GM23338 (cell line): ENCODE results near the gene HS6ST3. TPM values are rescaled to one million over a fixed set of nuclear protein-coding genes. Genes with fewer than 3 reads are reported as not detected.

Experiments used
- ATAC-seq: fragments of 200-7000 bp; cut with Tn5 transposase; 3 replicates; pipeline ENCODE4 v1.9.1; 2020
- DNase-seq: peaks from one replicate; pipeline ENCODE4 v3.0.0-alpha.2; 2015; ENCODE audit warnings: low spot score
- H2AFZ ChIP-seq: fragments of 200-600 bp; sonication (generic); 2 replicates; pipeline ENCODE4 v1.8.0; 2016; ENCODE audit warnings: antibody characterized with exemption, mild to moderate bottlenecking, moderate library complexity
- H3F3A ChIP-seq: fragments of 200-600 bp; sonication (generic); replicated peaks from 2 replicates; pipeline ENCODE4 v1.8.0; 2017; ENCODE audit warnings: antibody characterized with exemption, mixed run types, low read depth
- H3K27ac ChIP-seq: fragments of 200-600 bp; sonication (generic); 2 replicates; pipeline ENCODE4 v1.6.1; 2016; ENCODE audit warnings: low read depth
- H3K27me3 ChIP-seq: fragments of 200-600 bp; sonication (generic); 2 replicates; pipeline ENCODE4 v1.8.0; 2016; ENCODE audit warnings: mild to moderate bottlenecking, mixed run types, moderate library complexity; ENCODE audit not compliant: insufficient read depth
- H3K36me3 ChIP-seq: fragments of 200-600 bp; sonication (generic); 2 replicates; pipeline ENCODE4 v1.8.0; 2016; ENCODE audit warnings: mild to moderate bottlenecking; ENCODE audit not compliant: insufficient read depth
- H3K4me1 ChIP-seq: fragments of 200-600 bp; sonication (generic); 2 replicates; pipeline ENCODE4 v1.8.0; 2016; ENCODE audit warnings: mild to moderate bottlenecking, moderate library complexity; ENCODE audit not compliant: insufficient read depth
- H3K4me2 ChIP-seq: fragments of 200-600 bp; sonication (generic); 2 replicates; pipeline ENCODE4 v1.7.1; 2017; ENCODE audit warnings: mixed run types
- H3K4me3 ChIP-seq: fragments of 200-600 bp; sonication (generic); 2 replicates; pipeline ENCODE4 v1.6.1; 2016; ENCODE audit warnings: mixed run types
- H3K79me2 ChIP-seq: fragments of 200-600 bp; sonication (generic); replicated peaks from 2 replicates; pipeline ENCODE4 v1.8.0; 2017; ENCODE audit warnings: mild to moderate bottlenecking; ENCODE audit not compliant: insufficient read depth
- H3K9me2 ChIP-seq: fragments of 200-600 bp; sonication (generic); 2 replicates; pipeline ENCODE4 v1.8.0; 2017; ENCODE audit not compliant: insufficient read depth
- H4K20me1 ChIP-seq: fragments of 200-600 bp; sonication (generic); replicated peaks from 2 replicates; pipeline ENCODE4 v1.8.0; 2017; ENCODE audit warnings: mild to moderate bottlenecking; ENCODE audit not compliant: insufficient read depth
- H3K27ac Mint-ChIP-seq: 2 replicates; pipeline ENCODE4 v1.8.0; 2020; ENCODE audit warnings: inconsistent platforms, mild to moderate bottlenecking, moderate library complexity, mixed read lengths
- H3K27me3 Mint-ChIP-seq: 3 replicates; pipeline ENCODE4 v1.8.0; 2022; ENCODE audit warnings: low read depth, mild to moderate bottlenecking, moderate library complexity, mixed read lengths, inconsistent platforms; ENCODE audit not compliant: insufficient read depth, poor library complexity
- H3K36me3 Mint-ChIP-seq: 3 replicates; pipeline ENCODE4 v1.8.0; 2021; ENCODE audit warnings: low read depth, mild to moderate bottlenecking, inconsistent platforms, moderate library complexity, mixed read lengths
- H3K4me1 Mint-ChIP-seq: 3 replicates; pipeline ENCODE4 v1.8.0; 2020; ENCODE audit warnings: mild to moderate bottlenecking, inconsistent platforms, mixed read lengths
- H3K4me3 Mint-ChIP-seq: 3 replicates; pipeline ENCODE4 v1.8.0; 2021; ENCODE audit warnings: moderate library complexity, mild to moderate bottlenecking, inconsistent platforms, mixed read lengths
- H3K9me3 Mint-ChIP-seq: 3 replicates; pipeline ENCODE4 v1.8.0; 2020; ENCODE audit warnings: moderate library complexity, mild to moderate bottlenecking, inconsistent platforms, mixed read lengths
- CREB1 ChIP-seq: fragments of 250-450 bp; sonication (Bioruptor Pico); IDR thresholded peaks from 2 replicates; pipeline ENCODE4 v1.5.0; 2020; ENCODE audit warnings: low read depth, mild to moderate bottlenecking, moderate library complexity
- CTCF ChIP-seq, 2 experiments: fragments of 200-600 bp in 1 of 2; sonication (generic) in 1 of 2; conservative IDR thresholded peaks; 2 replicates each; pipeline versions ENCODE4 v1.5.1 to v1.6.1; 2016 to 2017; ENCODE audit warnings: antibody characterized with exemption in 2 of 2, low read depth in 2 of 2, mild to moderate bottlenecking in 2 of 2, moderate library complexity in 1 of 2
- EZH2 ChIP-seq: fragments of 200-600 bp; sonication (generic); IDR thresholded peaks from one replicate; pipeline ENCODE4 v1.8.0; 2017; ENCODE audit warnings: antibody characterized with exemption, mild to moderate bottlenecking, low read depth; ENCODE audit not compliant: unreplicated experiment
- EZH2phosphoT487 ChIP-seq: fragments of 200-600 bp; sonication (generic); IDR thresholded peaks from one replicate; pipeline ENCODE4 v1.8.1; 2018; ENCODE audit warnings: antibody characterized with exemption; ENCODE audit not compliant: unreplicated experiment
- JUNB ChIP-seq: IDR thresholded peaks from one replicate; pipeline ENCODE4 v1.6.1; 2016; ENCODE audit warnings: antibody characterized with exemption; ENCODE audit not compliant: unreplicated experiment
- NANOG ChIP-seq: IDR thresholded peaks from 2 replicates; pipeline ENCODE4 v1.6.1; 2016; ENCODE audit warnings: antibody characterized with exemption, borderline replicate concordance
- POLR2AphosphoS5 ChIP-seq: IDR thresholded peaks from 2 replicates; pipeline ENCODE4 v1.6.1; 2016; ENCODE audit warnings: antibody characterized with exemption, low read depth
- STAT1 ChIP-seq: IDR thresholded peaks from one replicate; pipeline ENCODE4 v1.6.1; 2016; ENCODE audit warnings: antibody characterized with exemption; ENCODE audit not compliant: unreplicated experiment
- ZNF331 ChIP-seq: fragments of 250-450 bp; sonication (Bioruptor Pico); IDR thresholded peaks from 2 replicates; pipeline ENCODE4 v1.5.0; 2020; ENCODE audit warnings: low read depth, mild to moderate bottlenecking, moderate library complexity
- polyA plus RNA-seq: library from polyadenylated mRNA; unstranded; fragments of >200 nt; fragmentation: Nextera tagmentation; extraction: Ambion mirVana; gene quantifications from 2 replicates; pipeline ENCODE4 v1.2.1, GENCODE V29; 2016
- total RNA-seq: library from RNA; depleted of rRNA; stranded (reverse); fragments of >200 nt; shearing (Covaris generic); gene quantifications from 2 replicates; pipeline ENCODE4 v1.2.3, GENCODE V29; 2014
- TF ChIP-seq, protein P1 (sequence below): IDR thresholded peaks from 2 replicates; pipeline ENCODE4 v1.6.1; 2016; ENCODE audit warnings: antibody characterized with exemption
- TF ChIP-seq, protein P2 (sequence below): fragments of 250-450 bp; sonication (Bioruptor Pico); IDR thresholded peaks from 2 replicates; pipeline ENCODE4 v1.5.0; 2020; ENCODE audit warnings: mild to moderate bottlenecking, moderate library complexity
- TF ChIP-seq, protein P3 (sequence below): IDR thresholded peaks from one replicate; pipeline ENCODE4 v1.6.1; 2018; ENCODE audit warnings: antibody characterized with exemption; ENCODE audit not compliant: unreplicated experiment

HS6ST3 gene
- total and polyA plus RNA-seq, 2 experiments from 2014 or later: 0.52 to 0.80 TPM

- Histone ChIP-seq H3K79me2 (no peaks in the 10 kb centered on the region), H3K4me2 (no peak overlapping the region), H3K27ac (no peak overlapping the region), H3K27me3 (no peaks in the 10 kb centered on the region), H2AFZ (no peak overlapping the region), H3K36me3 (no peaks in the 10 kb centered on the region), H3K4me1 (no peaks in the 10 kb centered on the region), H4K20me1 (no peaks in the 10 kb centered on the region), H3F3A (no peaks in the 10 kb centered on the region), H3K4me3 (no peak overlapping the region), H3K9me2 (peaks cover 6% of the 10 kb centered on the region)
- H3K27me3 Mint-ChIP-seq: no peaks in the 10 kb centered on the region
- H3K4me1 Mint-ChIP-seq: peaks cover 2% of the 10 kb centered on the region; the same call in 1 of the 3 replicates
- no peak overlapping the region for H3K27ac Mint-ChIP-seq
- DNase-seq (no peak), ATAC-seq (no peak)
- H3K4me3 Mint-ChIP-seq: no peak overlapping the region
- H3K36me3 Mint-ChIP-seq: no peaks in the 10 kb centered on the region
- H3K9me3 Mint-ChIP-seq: no peaks in the 10 kb centered on the region
- TF ChIP-seq POLR2AphosphoS5 (no peak), JUNB (no peak), EZH2phosphoT487 (no peak), STAT1 (no peak), CTCF (conservative IDR thresholded peaks at IDR 0.05; ENCODE audit: low read depth in 2 of 2) (no peak), EZH2 (no peak), NANOG (no peak), CREB1 (CRISPR knock-in tag) (no peak), ZNF331 (CRISPR knock-in tag) (no peak)
- TF ChIP-seq, protein P1, sequence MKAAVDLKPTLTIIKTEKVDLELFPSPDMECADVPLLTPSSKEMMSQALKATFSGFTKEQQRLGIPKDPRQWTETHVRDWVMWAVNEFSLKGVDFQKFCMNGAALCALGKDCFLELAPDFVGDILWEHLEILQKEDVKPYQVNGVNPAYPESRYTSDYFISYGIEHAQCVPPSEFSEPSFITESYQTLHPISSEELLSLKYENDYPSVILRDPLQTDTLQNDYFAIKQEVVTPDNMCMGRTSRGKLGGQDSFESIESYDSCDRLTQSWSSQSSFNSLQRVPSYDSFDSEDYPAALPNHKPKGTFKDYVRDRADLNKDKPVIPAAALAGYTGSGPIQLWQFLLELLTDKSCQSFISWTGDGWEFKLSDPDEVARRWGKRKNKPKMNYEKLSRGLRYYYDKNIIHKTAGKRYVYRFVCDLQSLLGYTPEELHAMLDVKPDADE: no peak
- TF ChIP-seq, protein P2, sequence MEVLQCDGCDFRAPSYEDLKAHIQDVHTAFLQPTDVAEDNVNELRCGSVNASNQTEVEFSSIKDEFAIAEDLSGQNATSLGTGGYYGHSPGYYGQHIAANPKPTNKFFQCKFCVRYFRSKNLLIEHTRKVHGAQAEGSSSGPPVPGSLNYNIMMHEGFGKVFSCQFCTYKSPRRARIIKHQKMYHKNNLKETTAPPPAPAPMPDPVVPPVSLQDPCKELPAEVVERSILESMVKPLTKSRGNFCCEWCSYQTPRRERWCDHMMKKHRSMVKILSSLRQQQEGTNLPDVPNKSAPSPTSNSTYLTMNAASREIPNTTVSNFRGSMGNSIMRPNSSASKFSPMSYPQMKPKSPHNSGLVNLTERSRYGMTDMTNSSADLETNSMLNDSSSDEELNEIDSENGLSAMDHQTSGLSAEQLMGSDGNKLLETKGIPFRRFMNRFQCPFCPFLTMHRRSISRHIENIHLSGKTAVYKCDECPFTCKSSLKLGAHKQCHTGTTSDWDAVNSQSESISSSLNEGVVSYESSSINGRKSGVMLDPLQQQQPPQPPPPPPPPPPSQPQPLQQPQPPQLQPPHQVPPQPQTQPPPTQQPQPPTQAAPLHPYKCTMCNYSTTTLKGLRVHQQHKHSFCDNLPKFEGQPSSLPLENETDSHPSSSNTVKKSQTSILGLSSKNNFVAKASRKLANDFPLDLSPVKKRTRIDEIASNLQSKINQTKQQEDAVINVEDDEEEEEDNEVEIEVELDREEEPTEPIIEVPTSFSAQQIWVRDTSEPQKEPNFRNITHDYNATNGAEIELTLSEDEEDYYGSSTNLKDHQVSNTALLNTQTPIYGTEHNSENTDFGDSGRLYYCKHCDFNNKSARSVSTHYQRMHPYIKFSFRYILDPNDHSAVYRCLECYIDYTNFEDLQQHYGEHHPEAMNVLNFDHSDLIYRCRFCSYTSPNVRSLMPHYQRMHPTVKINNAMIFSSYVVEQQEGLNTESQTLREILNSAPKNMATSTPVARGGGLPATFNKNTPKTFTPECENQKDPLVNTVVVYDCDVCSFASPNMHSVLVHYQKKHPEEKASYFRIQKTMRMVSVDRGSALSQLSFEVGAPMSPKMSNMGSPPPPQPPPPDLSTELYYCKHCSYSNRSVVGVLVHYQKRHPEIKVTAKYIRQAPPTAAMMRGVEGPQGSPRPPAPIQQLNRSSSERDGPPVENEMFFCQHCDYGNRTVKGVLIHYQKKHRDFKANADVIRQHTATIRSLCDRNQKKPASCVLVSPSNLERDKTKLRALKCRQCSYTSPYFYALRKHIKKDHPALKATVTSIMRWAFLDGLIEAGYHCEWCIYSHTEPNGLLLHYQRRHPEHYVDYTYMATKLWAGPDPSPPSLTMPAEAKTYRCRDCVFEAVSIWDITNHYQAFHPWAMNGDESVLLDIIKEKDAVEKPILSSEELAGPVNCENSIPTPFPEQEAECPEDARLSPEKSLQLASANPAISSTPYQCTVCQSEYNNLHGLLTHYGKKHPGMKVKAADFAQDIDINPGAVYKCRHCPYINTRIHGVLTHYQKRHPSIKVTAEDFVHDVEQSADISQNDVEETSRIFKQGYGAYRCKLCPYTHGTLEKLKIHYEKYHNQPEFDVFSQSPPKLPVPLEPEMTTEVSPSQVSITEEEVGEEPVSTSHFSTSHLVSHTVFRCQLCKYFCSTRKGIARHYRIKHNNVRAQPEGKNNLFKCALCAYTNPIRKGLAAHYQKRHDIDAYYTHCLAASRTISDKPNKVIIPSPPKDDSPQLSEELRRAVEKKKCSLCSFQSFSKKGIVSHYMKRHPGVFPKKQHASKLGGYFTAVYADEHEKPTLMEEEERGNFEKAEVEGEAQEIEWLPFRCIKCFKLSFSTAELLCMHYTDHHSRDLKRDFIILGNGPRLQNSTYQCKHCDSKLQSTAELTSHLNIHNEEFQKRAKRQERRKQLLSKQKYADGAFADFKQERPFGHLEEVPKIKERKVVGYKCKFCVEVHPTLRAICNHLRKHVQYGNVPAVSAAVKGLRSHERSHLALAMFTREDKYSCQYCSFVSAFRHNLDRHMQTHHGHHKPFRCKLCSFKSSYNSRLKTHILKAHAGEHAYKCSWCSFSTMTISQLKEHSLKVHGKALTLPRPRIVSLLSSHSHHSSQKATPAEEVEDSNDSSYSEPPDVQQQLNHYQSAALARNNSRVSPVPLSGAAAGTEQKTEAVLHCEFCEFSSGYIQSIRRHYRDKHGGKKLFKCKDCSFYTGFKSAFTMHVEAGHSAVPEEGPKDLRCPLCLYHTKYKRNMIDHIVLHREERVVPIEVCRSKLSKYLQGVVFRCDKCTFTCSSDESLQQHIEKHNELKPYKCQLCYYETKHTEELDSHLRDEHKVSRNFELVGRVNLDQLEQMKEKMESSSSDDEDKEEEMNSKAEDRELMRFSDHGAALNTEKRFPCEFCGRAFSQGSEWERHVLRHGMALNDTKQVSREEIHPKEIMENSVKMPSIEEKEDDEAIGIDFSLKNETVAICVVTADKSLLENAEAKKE (CRISPR knock-in tag): no peak
- TF ChIP-seq, protein P3, sequence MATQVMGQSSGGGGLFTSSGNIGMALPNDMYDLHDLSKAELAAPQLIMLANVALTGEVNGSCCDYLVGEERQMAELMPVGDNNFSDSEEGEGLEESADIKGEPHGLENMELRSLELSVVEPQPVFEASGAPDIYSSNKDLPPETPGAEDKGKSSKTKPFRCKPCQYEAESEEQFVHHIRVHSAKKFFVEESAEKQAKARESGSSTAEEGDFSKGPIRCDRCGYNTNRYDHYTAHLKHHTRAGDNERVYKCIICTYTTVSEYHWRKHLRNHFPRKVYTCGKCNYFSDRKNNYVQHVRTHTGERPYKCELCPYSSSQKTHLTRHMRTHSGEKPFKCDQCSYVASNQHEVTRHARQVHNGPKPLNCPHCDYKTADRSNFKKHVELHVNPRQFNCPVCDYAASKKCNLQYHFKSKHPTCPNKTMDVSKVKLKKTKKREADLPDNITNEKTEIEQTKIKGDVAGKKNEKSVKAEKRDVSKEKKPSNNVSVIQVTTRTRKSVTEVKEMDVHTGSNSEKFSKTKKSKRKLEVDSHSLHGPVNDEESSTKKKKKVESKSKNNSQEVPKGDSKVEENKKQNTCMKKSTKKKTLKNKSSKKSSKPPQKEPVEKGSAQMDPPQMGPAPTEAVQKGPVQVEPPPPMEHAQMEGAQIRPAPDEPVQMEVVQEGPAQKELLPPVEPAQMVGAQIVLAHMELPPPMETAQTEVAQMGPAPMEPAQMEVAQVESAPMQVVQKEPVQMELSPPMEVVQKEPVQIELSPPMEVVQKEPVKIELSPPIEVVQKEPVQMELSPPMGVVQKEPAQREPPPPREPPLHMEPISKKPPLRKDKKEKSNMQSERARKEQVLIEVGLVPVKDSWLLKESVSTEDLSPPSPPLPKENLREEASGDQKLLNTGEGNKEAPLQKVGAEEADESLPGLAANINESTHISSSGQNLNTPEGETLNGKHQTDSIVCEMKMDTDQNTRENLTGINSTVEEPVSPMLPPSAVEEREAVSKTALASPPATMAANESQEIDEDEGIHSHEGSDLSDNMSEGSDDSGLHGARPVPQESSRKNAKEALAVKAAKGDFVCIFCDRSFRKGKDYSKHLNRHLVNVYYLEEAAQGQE: no peak
Measured at GRCh38 chr13:96185818-96186217, 95.9 kb downstream of the HS6ST3 start.
